ENCODE measurements around the gene ANO3. TPM values are rescaled to one million over a fixed set of nuclear protein-coding genes. Genes with fewer than 3 reads are reported as not detected.

The ANO3 gene
- total and polyA plus RNA-seq, 2 of the 8 experiments (the other 6 are each of a cell fraction or from before 2014, with no cell fraction given): not detected

DNA sequence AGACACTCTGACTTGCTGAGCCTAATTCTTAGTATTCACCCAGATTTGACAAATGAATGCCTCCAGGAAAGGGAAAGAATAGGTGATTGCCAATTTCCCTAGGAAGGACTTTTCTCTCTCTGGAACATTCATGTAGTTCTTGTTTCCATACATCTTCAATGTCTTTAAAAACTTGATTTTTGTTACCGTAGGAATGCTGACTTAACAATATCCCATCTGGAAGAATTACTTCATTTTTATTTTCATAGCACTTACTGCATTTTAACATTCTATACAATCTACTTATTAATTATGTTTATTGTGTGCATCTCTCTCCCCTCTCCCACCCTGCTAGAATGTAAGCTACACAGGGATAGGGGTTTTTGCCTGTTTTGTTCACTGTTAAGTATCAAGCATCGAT lies 323.4 kb downstream of the ANO3 start (continued):
- TF ChIP-seq, protein P1, sequence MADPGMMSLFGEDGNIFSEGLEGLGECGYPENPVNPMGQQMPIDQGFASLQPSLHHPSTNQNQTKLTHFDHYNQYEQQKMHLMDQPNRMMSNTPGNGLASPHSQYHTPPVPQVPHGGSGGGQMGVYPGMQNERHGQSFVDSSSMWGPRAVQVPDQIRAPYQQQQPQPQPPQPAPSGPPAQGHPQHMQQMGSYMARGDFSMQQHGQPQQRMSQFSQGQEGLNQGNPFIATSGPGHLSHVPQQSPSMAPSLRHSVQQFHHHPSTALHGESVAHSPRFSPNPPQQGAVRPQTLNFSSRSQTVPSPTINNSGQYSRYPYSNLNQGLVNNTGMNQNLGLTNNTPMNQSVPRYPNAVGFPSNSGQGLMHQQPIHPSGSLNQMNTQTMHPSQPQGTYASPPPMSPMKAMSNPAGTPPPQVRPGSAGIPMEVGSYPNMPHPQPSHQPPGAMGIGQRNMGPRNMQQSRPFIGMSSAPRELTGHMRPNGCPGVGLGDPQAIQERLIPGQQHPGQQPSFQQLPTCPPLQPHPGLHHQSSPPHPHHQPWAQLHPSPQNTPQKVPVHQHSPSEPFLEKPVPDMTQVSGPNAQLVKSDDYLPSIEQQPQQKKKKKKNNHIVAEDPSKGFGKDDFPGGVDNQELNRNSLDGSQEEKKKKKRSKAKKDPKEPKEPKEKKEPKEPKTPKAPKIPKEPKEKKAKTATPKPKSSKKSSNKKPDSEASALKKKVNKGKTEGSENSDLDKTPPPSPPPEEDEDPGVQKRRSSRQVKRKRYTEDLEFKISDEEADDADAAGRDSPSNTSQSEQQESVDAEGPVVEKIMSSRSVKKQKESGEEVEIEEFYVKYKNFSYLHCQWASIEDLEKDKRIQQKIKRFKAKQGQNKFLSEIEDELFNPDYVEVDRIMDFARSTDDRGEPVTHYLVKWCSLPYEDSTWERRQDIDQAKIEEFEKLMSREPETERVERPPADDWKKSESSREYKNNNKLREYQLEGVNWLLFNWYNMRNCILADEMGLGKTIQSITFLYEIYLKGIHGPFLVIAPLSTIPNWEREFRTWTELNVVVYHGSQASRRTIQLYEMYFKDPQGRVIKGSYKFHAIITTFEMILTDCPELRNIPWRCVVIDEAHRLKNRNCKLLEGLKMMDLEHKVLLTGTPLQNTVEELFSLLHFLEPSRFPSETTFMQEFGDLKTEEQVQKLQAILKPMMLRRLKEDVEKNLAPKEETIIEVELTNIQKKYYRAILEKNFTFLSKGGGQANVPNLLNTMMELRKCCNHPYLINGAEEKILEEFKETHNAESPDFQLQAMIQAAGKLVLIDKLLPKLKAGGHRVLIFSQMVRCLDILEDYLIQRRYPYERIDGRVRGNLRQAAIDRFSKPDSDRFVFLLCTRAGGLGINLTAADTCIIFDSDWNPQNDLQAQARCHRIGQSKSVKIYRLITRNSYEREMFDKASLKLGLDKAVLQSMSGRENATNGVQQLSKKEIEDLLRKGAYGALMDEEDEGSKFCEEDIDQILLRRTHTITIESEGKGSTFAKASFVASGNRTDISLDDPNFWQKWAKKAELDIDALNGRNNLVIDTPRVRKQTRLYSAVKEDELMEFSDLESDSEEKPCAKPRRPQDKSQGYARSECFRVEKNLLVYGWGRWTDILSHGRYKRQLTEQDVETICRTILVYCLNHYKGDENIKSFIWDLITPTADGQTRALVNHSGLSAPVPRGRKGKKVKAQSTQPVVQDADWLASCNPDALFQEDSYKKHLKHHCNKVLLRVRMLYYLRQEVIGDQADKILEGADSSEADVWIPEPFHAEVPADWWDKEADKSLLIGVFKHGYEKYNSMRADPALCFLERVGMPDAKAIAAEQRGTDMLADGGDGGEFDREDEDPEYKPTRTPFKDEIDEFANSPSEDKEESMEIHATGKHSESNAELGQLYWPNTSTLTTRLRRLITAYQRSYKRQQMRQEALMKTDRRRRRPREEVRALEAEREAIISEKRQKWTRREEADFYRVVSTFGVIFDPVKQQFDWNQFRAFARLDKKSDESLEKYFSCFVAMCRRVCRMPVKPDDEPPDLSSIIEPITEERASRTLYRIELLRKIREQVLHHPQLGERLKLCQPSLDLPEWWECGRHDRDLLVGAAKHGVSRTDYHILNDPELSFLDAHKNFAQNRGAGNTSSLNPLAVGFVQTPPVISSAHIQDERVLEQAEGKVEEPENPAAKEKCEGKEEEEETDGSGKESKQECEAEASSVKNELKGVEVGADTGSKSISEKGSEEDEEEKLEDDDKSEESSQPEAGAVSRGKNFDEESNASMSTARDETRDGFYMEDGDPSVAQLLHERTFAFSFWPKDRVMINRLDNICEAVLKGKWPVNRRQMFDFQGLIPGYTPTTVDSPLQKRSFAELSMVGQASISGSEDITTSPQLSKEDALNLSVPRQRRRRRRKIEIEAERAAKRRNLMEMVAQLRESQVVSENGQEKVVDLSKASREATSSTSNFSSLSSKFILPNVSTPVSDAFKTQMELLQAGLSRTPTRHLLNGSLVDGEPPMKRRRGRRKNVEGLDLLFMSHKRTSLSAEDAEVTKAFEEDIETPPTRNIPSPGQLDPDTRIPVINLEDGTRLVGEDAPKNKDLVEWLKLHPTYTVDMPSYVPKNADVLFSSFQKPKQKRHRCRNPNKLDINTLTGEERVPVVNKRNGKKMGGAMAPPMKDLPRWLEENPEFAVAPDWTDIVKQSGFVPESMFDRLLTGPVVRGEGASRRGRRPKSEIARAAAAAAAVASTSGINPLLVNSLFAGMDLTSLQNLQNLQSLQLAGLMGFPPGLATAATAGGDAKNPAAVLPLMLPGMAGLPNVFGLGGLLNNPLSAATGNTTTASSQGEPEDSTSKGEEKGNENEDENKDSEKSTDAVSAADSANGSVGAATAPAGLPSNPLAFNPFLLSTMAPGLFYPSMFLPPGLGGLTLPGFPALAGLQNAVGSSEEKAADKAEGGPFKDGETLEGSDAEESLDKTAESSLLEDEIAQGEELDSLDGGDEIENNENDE (IDR thresholded peaks at IDR 0.05; ENCODE audit: insufficient replicate concordance, low read length): no peak
